Measurements from ENCODE around the gene GAL3ST2. TPM values are rescaled to one million over a fixed set of nuclear protein-coding genes. Genes with fewer than 3 reads are reported as not detected.
A peak's percentile ranks its signal among the peaks of the same experiment; 100 is the strongest.
"Not testable (repeated sequence)": the region's sequence is repeated elsewhere in the genome, so short reads cannot be mapped to it uniquely, and the experiment has no call there.

GAL3ST2 gene
- total RNA-seq, 6 experiments from 2014 or later, result 0.17 to 0.26 (median 0.23) TPM; not detected in 2

DNA sequence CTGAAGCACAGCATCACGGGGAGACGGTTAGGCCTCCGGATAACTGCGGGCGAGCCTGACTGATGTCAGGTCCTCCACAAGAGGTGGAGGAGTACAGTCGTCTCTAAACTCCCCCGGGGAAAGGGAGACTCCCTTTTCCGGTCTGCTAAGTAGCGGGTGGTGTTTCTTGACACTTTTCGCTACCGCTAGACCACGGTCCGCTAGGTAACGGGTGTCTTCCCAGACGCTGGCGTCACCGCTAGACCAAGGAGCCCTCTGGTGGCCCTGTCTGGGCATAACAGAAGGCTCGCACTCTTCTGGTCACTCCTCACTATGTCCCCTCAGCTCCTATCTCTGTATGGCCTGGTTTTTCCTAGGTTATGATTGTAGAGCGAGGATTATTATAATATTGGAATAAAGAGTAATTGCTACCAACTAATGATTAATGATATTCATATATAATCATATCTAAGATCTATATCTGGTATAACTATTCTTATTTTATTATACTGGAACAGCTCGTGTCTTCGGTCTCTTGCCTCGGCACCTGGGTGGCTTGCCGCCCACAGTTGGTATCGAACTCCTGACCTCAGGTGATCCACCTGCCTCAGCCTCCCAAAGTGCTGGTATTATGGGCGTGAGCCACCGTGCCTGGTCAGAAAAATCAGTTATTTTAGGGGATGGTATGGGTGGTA lies 44.0 kb upstream of the GAL3ST2 start:
- DNase-seq, result peak; percentile 16
- not testable (repeated sequence) for H3K36me3 Mint-ChIP-seq (ENCODE audit: low read depth); H3K4me3 Mint-ChIP-seq; H3K9me3 Mint-ChIP-seq; H3K27ac Mint-ChIP-seq; H3K4me1 Mint-ChIP-seq (ENCODE audit: low read depth); H3K27me3 Mint-ChIP-seq (ENCODE audit: insufficient read depth)
- TF ChIP-seq, protein P1, sequence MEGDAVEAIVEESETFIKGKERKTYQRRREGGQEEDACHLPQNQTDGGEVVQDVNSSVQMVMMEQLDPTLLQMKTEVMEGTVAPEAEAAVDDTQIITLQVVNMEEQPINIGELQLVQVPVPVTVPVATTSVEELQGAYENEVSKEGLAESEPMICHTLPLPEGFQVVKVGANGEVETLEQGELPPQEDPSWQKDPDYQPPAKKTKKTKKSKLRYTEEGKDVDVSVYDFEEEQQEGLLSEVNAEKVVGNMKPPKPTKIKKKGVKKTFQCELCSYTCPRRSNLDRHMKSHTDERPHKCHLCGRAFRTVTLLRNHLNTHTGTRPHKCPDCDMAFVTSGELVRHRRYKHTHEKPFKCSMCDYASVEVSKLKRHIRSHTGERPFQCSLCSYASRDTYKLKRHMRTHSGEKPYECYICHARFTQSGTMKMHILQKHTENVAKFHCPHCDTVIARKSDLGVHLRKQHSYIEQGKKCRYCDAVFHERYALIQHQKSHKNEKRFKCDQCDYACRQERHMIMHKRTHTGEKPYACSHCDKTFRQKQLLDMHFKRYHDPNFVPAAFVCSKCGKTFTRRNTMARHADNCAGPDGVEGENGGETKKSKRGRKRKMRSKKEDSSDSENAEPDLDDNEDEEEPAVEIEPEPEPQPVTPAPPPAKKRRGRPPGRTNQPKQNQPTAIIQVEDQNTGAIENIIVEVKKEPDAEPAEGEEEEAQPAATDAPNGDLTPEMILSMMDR (IDR thresholded peaks at IDR 0.05), result peak; percentile 71

DNA sequence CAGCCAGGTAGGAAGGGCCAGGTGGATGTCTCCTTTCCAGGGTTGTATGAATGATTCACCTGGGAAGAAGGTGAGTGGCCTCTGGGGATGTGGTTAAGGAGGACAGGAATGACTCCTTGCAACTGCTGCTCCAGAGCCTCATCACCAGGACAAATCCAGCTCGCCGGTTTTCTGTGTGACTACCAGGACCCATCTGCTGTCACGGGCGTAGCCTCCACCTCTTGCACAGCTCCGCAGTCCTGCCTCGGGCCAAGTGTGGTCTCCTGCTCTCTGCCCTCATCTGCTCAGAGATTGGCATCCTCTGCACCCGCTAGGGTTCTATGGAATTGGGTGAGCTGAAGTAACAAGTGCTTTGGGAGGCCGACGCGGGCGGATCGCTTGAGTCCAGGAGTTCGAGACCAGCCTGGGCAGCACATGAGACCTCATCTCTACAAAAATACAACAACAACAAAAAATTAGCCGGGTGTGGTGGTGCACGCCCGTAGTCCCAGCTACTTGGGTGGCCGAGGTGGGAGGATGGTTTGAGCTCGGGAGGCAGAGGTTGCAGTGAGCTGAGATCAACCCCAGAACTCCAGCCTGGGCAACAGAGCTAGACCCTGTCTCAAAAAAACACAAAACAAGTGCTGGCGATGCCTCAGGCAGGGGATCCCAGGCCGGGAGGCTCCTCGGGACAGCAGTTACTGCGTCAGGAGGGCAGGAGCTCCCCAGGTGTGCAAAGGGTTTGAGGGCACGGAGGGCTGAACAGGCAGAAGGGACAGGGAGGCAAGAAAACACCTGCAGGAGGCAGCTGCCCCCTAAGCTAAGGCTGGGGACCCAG lies 43.0 kb upstream of the GAL3ST2 start:
- peaks cover 8% of the 10 kb centered on the region for H3K4me1 Mint-ChIP-seq (ENCODE audit: low read depth)
- peak overlapping the region; percentile 24; the same call in 1 of the 2 replicates for H3K4me3 Mint-ChIP-seq
- H3K27ac Mint-ChIP-seq, result no peak overlapping the region
- H3K36me3 Mint-ChIP-seq (ENCODE audit: low read depth), result peaks cover 4% of the 10 kb centered on the region; the same call in 1 of the 2 replicates
- TF ChIP-seq, protein P1 (IDR thresholded peaks at IDR 0.05), result no peak
- no peak for DNase-seq
- no peaks in the 10 kb centered on the region for H3K9me3 Mint-ChIP-seq
- no peaks in the 10 kb centered on the region; the same call in 1 of the 2 replicates for H3K27me3 Mint-ChIP-seq (ENCODE audit: insufficient read depth)

DNA sequence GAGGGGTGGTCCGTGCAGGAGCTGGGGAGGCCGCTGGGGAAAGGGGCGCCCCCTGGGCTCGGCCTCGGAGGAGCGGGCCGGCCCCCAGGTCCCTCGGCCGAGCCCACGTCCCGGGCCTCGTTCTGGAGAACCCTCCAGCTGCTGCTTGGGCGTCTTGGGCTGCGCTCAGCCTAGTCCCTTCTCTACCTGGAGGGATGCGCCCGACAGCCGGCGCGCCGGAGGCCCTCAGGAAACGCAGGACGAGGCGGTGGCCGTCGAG lies 42.5 kb upstream of the GAL3ST2 start:
- Mint-ChIP-seq H3K4me1 (ENCODE audit: low read depth) (peaks cover 13% of the 10 kb centered on the region), H3K9me3 (no peaks in the 10 kb centered on the region), H3K4me3 (no peak overlapping the region), H3K36me3 (ENCODE audit: low read depth) (peaks cover 4% of the 10 kb centered on the region; the same call in 1 of the 2 replicates), H3K27ac (no peak overlapping the region), H3K27me3 (ENCODE audit: insufficient read depth) (no peaks in the 10 kb centered on the region; the same call in 1 of the 2 replicates)
- no peak for DNase-seq
- TF ChIP-seq, protein P1 (IDR thresholded peaks at IDR 0.05), result peak; percentile 53

DNA sequence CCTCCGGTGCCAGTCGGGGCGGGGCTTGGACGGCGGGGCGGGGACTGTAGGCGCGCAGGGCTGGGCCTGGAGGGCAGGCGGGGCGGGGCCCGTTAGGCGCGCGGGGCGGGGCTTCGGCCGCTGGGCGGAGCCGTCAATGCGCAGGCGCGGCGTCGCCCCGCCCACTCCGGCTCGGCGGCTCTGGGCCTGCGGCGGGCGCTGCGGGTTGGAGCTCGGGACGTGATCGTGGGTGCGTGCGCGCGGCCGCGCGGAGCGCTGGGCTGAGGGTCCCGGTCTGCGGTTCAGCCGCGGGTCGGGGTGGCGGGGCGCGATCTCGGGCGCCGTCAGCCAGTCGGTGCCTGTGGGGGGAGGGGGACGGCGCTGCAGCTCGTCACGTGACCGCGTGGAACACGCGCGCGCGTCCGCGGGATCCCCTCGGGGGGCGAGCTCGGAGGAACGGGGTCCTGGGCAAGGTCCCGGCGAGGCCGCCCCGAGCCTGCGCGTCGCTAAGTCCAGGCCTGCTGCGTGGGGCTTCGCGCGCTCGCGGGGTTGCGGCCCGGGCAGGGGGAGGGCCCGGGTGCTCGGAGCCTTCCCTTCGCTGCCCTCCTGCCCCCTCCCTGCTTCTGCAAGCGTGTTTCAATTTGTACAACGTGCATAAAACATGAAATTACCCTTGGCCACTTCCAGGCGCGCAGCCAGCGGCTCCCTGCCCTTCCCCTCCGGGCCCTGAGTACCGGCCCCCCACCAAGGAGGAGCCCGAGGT lies 42.0 kb upstream of the GAL3ST2 start, which contains the start of gene D2HGDH:
Gene D2HGDH (plus strand): TSS at position 164 of the 742 bp plus-strand sequence. CDS start 595 bp downstream, outside the sequence.
- 0 out of 2 replicates have a peak within 1 kb of the TSS, but pooled peaks have one; percentile 13 for H3K27ac Mint-ChIP-seq
- H3K4me1 Mint-ChIP-seq (ENCODE audit: low read depth), result peaks cover 18% of the 10 kb centered on the region
- DNase-seq, result peak; percentile 69
- peaks cover 4% of the 10 kb centered on the region; the same call in 1 of the 2 replicates for H3K36me3 Mint-ChIP-seq (ENCODE audit: low read depth)
- H3K27me3 Mint-ChIP-seq (ENCODE audit: insufficient read depth), result no peaks in the 10 kb centered on the region; the same call in 1 of the 2 replicates
- no peaks in the 10 kb centered on the region for H3K9me3 Mint-ChIP-seq
- TF ChIP-seq, protein P1 (IDR thresholded peaks at IDR 0.05), result no peak
- H3K4me3 Mint-ChIP-seq, result peak within 1 kb of the TSS; percentile 83

- Mint-ChIP-seq H3K4me3 (peak overlapping the region; percentile 83), H3K9me3 (no peaks in the 10 kb centered on the region), H3K27me3 (ENCODE audit: insufficient read depth) (no peaks in the 10 kb centered on the region; the same call in 1 of the 2 replicates), H3K4me1 (ENCODE audit: low read depth) (peaks cover 25% of the 10 kb centered on the region), H3K27ac (no peak overlapping the region), H3K36me3 (ENCODE audit: low read depth) (peaks cover 4% of the 10 kb centered on the region; the same call in 1 of the 2 replicates)
- no peak for DNase-seq
- TF ChIP-seq, protein P1 (IDR thresholded peaks at IDR 0.05), result no peak
These were observed 40.5 kb upstream of the GAL3ST2 start for GRCh38 chr2:241736111-241736510.

Measured in HFFc6 (cell line).